GM19023 (cell line): ENCODE results near the gene COMMD1.

ENCODE experiments used
- ATAC-seq: cut with Tn5 transposase; IDR thresholded peaks from one replicate; pipeline ENCODE4 v1.9.1; 2021; ENCODE audit warnings: mild to moderate bottlenecking, moderate library complexity; ENCODE audit not compliant: unreplicated experiment

COMMD1 gene

DNA sequence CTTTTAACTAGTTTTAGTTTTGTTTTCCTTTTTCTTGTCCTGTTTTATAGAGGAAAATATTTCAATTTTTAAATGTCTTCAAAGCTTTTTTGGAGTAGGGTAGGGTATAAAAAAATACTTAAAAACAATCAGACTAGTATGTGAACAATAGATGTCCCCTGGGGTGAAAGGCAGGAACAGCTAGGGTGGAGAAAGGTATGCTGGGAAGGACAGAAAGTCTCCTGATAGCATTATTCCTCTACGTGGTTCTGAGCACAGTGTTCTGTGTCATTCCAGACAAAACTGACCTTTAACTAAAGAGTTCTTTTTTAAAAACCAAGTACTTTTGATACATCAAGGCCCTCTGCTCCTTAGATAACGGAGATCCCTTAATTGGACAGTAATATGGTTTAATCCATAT is 258.4 kb downstream of the COMMD1 start:
- ATAC-seq = no peak

DNA sequence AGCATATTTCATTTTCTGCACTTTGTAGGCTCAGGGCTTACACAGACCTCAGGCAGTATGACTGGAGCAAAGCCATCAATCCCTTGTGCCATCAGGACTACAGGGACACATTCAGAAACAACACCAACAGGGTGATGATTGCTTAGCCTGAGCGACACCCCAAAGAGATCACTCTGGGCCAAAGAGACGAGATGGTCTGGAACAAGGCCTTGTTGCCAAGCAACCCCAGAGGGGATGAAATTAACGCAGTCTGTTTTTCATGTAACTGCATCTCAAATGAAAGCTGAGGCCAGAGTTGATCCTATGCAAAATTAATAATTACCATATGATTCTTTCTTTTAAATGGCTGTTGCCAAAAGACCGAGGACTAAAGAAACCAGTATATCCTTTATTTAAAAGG is 270.3 kb downstream of the COMMD1 start:
- ATAC-seq = no peak

DNA sequence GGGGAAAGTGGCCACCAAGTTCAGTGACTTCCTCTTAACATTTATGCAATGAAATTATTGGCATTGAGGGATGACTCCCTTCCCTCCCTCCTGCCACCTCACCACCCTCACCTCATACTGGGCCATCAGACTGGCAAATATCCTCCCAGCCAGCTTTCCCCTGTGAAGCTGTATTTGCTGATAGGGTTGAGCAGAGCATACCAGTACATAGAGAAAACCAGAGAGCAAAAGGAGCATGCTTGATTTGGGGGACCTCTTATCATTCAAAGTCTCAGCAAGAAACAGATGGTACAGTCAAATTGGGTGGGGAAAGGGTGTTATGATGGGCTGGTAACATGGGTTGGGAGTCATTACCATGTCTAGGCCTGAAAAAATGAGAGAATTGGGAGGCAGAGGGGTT is 271.3 kb downstream of the COMMD1 start:
- no peak for ATAC-seq

GRCh38 chr2:62177392-62178049 is 272.0 kb downstream of the COMMD1 start:
- ATAC-seq = no peak

GRCh38 chr2:62178741-62179271 is 273.3 kb downstream of the COMMD1 start:
- ATAC-seq = no peak

DNA sequence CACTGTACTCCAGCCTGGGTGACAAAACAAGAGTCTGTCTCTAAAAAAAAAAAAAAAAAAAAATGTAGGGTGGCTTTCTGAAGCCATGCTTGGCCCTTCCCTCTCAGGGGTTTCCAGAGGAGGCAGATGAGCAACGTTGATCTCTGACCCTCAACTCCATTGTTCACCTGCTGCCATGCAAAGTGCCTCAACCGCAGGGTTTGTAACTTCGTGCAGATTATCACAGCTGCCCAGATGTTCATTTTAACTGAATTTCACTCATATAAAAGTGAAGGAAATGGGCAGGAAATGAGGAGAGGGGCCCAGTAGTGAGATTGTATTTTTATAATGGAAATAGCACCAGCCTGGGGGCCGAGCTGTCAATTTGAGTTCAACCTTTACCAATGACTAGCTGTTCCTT is 275.5 kb downstream of the COMMD1 start:
- no peak for ATAC-seq

DNA sequence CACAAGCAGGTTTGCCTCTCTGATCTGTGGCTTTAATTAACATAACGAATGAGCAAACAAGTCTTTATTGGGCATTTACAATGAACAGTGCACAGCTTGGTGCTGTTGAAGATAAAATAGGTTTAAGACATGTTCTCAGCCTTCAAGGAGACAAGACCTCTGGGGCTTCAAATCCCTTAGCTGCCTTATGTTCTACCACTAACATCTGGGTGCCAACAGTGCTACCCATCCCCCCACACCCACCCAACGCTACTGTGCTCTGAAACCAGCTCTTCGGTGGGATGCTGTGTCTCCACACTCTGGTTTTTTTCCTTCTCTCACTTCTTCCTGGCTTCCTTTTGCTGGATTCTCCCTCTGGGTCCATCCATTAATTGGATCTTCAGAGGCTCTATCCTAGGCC is 276.4 kb downstream of the COMMD1 start:
- ATAC-seq = no peak

- no peak for ATAC-seq
Measured at GRCh38 chr2:62184512-62185230, 279.2 kb downstream of the COMMD1 start.
